Measurements from ENCODE around the gene SCAMP4.

- no peak for TF ChIP-seq ELF1 (IDR thresholded peaks at IDR 0.05; ENCODE audit: borderline replicate concordance, low read depth)
- TF ChIP-seq POLR2A (IDR thresholded peaks at IDR 0.05; ENCODE audit: borderline replicate concordance, extremely low read depth, insufficient read depth, insufficient read length) = no peak
Measured at GRCh38 chr19:1936916-1937610, 31.9 kb downstream of the SCAMP4 start.

Measured in HCT116 (cell line).